Activated T-cell treated with anti-CD3 and anti-CD28 coated beads, Interleukin-2, amount 50 U/mL, for 72 hours (primary cell): Measurements from ENCODE around the gene RPL22. TPM values are rescaled to one million over a fixed set of nuclear protein-coding genes. Genes with fewer than 3 reads are reported as not detected.

Experiments used
- ATAC-seq, 2 donors: fragments of 150-1000 bp; cut with Tn5 transposase; replicated peaks in 1 of 2; 2 replicates each; pipeline ENCODE4 v1.10.0; 2021; ENCODE audit warnings: moderate library complexity in 2 of 2, mild to moderate bottlenecking in 1 of 2
- DNase-seq, 2 donors: peaks; one replicate each; pipeline ENCODE4 v3.0.0; 2021 to 2022; ENCODE audit warnings: mixed read lengths in 1 of 2
- H3K27ac Mint-ChIP-seq: one replicate; pipeline ENCODE4 v1.8.0; 2022; ENCODE audit warnings: mild to moderate bottlenecking, moderate library complexity, mixed read lengths
- H3K27me3 Mint-ChIP-seq: one replicate; pipeline ENCODE4 v1.8.0; 2022; ENCODE audit warnings: low read depth, mixed read lengths
- H3K36me3 Mint-ChIP-seq, 2 donors: one replicate each; pipeline ENCODE4 v1.8.0; 2022; ENCODE audit warnings: mixed read lengths in 2 of 2, mild to moderate bottlenecking in 1 of 2; ENCODE audit not compliant: insufficient read depth in 2 of 2
- H3K4me1 Mint-ChIP-seq: one replicate; pipeline ENCODE4 v1.8.0; 2022; ENCODE audit warnings: low read depth, mixed read lengths
- H3K4me3 Mint-ChIP-seq, 2 donors: one replicate each; pipeline ENCODE4 v1.8.0; 2022; ENCODE audit warnings: mild to moderate bottlenecking in 2 of 2, mixed read lengths in 2 of 2, moderate library complexity in 2 of 2
- H3K9me3 Mint-ChIP-seq, 2 donors: one replicate each; pipeline ENCODE4 v1.8.0; 2022; ENCODE audit warnings: mixed read lengths in 2 of 2
- total RNA-seq, 2 donors: library from RNA; stranded (reverse); gene quantifications; one replicate each; pipeline ENCODE4 v1.2.3, GENCODE V29; 2022

Gene RPL22
- total RNA-seq, 2 donors from 2014 or later, result 507 to 537 TPM

DNA sequence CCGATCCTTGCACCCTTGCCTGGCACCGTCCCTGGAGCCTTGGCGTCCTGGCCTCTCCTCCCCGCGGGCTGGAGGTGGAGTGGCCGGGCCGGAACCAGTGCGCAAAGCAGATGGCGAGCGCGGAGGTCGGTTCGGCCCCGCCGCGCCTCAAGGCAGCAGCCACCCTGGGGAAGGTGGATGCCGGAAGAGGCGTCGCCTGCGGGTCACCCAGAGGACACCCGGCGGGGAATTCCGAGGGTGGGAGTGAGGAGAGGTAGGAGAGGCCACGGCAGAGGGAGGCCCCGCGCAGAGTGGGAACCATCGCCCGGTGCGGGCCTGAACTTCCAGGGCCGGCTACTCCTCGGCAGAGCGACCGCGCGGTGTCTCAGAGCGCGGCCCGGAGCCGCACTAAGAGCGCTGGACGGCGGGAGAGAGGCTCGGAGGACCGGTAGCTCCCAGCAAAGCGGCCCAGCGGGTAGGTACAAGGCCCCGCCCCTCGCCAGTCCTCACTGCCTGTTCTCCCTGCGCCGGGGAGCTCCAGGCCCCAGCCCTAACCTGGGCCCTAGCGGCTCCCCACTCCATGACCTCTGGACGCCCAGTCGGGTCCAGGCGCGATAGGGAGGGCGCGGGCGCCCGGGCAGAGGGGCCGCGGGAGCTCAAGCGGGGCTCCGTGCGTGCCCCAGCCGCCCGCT, 6.6 kb upstream of the RPL22 start, which contains the start of gene RNF207:
TSS of gene RNF207 (plus strand) at position 271 of the 671 bp plus-strand sequence. CDS start 417 bp downstream, outside the sequence.
- Mint-ChIP-seq H3K27ac (no peak within 1 kb of the TSS), H3K4me1 (peaks cover 5% of the 10 kb centered on the region), H3K4me3 (peak within 1 kb of the TSS; percentile 83 to 84)

DNA sequence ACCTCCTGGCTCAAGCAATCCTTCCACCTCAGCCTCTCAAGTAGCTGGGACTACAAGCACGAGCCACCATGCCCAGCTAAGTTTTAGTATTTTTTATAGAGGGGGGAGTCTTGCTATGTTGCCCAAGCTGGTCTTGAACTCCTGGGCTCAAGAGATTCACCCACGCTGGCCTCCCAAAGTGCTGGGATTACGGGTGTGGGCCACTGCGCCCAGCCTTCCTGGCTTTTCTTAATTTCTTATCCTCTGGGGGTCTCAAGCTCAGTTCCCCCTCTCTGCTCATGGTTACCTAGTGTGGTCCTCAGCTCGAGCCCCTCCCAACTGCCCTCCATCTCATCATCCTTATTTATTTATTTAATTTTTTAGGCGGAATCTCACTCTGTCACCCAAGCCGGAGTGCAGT, 2.9 kb upstream of the RPL22 start:
- H3K4me3 Mint-ChIP-seq, result no peak overlapping the region
- ATAC-seq, result no peak
- H3K4me1 Mint-ChIP-seq, result peaks cover 31% of the 10 kb centered on the region
- no peak for DNase-seq
- peaks cover 0 to 2% of the 10 kb centered on the region in 2 donors for H3K9me3 Mint-ChIP-seq
- H3K27ac Mint-ChIP-seq, result no peak overlapping the region
- H3K27me3 Mint-ChIP-seq, result no peaks in the 10 kb centered on the region
- peaks cover 6 to 14% of the 10 kb centered on the region in 2 donors for H3K36me3 Mint-ChIP-seq

More for the DNA sequence above, 6.6 kb upstream of the RPL22 start, which contains the start of gene RNF207:
- ATAC-seq, result peak; percentile 75 to 85
- Mint-ChIP-seq H3K27me3 (peaks cover 4% of the 10 kb centered on the region), H3K36me3 (no peaks in the 10 kb centered on the region), H3K9me3 (no peaks in the 10 kb centered on the region)
- DNase-seq, result peak; percentile 72 to 81

- H3K27me3 Mint-ChIP-seq, result no peaks in the 10 kb centered on the region
- ATAC-seq, result no peak
- peak overlapping the region; percentile 98 for H3K27ac Mint-ChIP-seq
- H3K36me3 Mint-ChIP-seq, result peaks cover 11 to 25% of the 10 kb centered on the region in 2 donors
- peaks cover 0 to 2% of the 10 kb centered on the region in 2 donors for H3K9me3 Mint-ChIP-seq
- peaks cover 46% of the 10 kb centered on the region for H3K4me1 Mint-ChIP-seq
- no peak for DNase-seq
- peak overlapping the region; percentile 95 to 98 for H3K4me3 Mint-ChIP-seq
These were observed 904 bp upstream of the RPL22 start for GRCh38 chr1:6200188-6200809.

- Mint-ChIP-seq H3K9me3 (peaks cover 0 to 2% of the 10 kb centered on the region in 2 donors), H3K27me3 (no peaks in the 10 kb centered on the region), H3K4me1 (peaks cover 55% of the 10 kb centered on the region), H3K4me3 (peak overlapping the region; percentile 95 to 98), H3K36me3 (peaks cover 11 to 30% of the 10 kb centered on the region in 2 donors), H3K27ac (peak overlapping the region; percentile 92)
- DNase-seq (peak; percentile 38 to 39), ATAC-seq (peak; percentile 5 to 19)
These were observed 623 bp downstream of the RPL22 start for GRCh38 chr1:6198646-6199297.

- H3K27ac Mint-ChIP-seq, result peak overlapping the region; percentile 92
- H3K36me3 Mint-ChIP-seq, result peaks cover 13 to 32% of the 10 kb centered on the region in 2 donors
- peaks cover 0 to 2% of the 10 kb centered on the region in 2 donors for H3K9me3 Mint-ChIP-seq
- H3K27me3 Mint-ChIP-seq, result no peaks in the 10 kb centered on the region
- ATAC-seq, result no peak
- peaks cover 57% of the 10 kb centered on the region for H3K4me1 Mint-ChIP-seq
- peak overlapping the region; percentile 95 to 98 for H3K4me3 Mint-ChIP-seq
- DNase-seq, result no peak
These were observed 1.5 kb downstream of the RPL22 start for GRCh38 chr1:6197746-6198427.

DNA sequence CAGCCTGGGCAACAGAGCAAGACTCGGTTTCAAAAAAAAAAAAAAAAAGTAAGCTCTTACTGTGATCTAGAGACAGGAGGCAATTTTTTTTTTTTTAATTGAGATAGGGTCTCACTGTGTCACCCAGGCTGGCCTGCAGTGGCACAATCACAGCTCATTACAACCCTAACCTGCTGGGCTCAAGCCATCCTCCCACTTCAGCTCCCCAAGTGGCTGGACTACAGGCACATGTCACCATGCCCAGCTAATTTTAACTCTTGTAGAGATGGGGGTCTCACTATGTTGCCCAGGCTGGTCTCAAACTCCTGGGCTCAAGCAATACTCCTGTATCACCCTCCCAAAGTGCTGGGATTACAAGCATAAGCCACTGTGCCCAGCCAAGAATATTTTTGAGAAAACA, 7.4 kb downstream of the RPL22 start:
- Mint-ChIP-seq H3K4me1 (peaks cover 52% of the 10 kb centered on the region), H3K9me3 (no peaks in the 10 kb centered on the region), H3K27me3 (no peaks in the 10 kb centered on the region), H3K27ac (no peak overlapping the region), H3K4me3 (no peak overlapping the region), H3K36me3 (peaks cover 12 to 34% of the 10 kb centered on the region in 2 donors)
- DNase-seq (no peak), ATAC-seq (no peak)

DNA sequence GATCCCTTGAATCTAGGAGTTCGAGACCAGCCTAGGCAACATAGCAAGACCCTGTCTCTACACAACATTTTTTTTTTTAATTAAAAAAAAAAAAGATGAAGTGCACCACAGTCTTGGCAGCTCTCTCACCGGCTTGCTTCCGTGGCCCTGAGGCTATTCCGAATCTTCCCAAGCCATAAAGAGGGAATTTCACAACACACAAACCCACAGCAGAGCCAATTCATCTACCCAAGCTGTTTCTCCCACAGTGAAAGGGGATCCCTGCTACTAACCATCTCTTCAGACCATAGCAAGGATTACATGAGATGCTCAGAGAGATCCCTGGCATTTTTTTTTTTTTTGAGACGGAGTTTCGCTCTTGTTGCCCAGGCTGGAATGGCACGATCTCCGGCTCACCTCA, 10.9 kb downstream of the RPL22 start:
- Mint-ChIP-seq H3K27ac (no peak overlapping the region), H3K4me1 (peaks cover 53% of the 10 kb centered on the region), H3K4me3 (no peak overlapping the region), H3K36me3 (peaks cover 6 to 31% of the 10 kb centered on the region in 2 donors), H3K9me3 (no peaks in the 10 kb centered on the region), H3K27me3 (no peaks in the 10 kb centered on the region)
- no peak for DNase-seq
- no peak for ATAC-seq

GRCh38 chr1:6185635-6186382, 13.6 kb downstream of the RPL22 start:
- Mint-ChIP-seq H3K27ac (peak overlapping the region; percentile 73), H3K4me3 (peak overlapping the region in 1 of 2 donors; percentile 45), H3K36me3 (peaks cover 3 to 22% of the 10 kb centered on the region in 2 donors), H3K27me3 (peaks cover 14% of the 10 kb centered on the region), H3K9me3 (no peaks in the 10 kb centered on the region), H3K4me1 (peaks cover 59% of the 10 kb centered on the region)
- DNase-seq, result peak in 1 of 2 donors; percentile 29
- ATAC-seq, result peak in 1 of 2 donors; percentile 38

GRCh38 chr1:6185151-6185550, 14.2 kb downstream of the RPL22 start:
- H3K27me3 Mint-ChIP-seq, result peaks cover 17% of the 10 kb centered on the region
- H3K4me3 Mint-ChIP-seq, result no peak overlapping the region
- no peak for ATAC-seq
- H3K27ac Mint-ChIP-seq, result no peak overlapping the region
- H3K4me1 Mint-ChIP-seq, result peaks cover 61% of the 10 kb centered on the region
- no peaks in the 10 kb centered on the region for H3K9me3 Mint-ChIP-seq
- H3K36me3 Mint-ChIP-seq, result peaks cover 3 to 22% of the 10 kb centered on the region in 2 donors
- no peak for DNase-seq

DNA sequence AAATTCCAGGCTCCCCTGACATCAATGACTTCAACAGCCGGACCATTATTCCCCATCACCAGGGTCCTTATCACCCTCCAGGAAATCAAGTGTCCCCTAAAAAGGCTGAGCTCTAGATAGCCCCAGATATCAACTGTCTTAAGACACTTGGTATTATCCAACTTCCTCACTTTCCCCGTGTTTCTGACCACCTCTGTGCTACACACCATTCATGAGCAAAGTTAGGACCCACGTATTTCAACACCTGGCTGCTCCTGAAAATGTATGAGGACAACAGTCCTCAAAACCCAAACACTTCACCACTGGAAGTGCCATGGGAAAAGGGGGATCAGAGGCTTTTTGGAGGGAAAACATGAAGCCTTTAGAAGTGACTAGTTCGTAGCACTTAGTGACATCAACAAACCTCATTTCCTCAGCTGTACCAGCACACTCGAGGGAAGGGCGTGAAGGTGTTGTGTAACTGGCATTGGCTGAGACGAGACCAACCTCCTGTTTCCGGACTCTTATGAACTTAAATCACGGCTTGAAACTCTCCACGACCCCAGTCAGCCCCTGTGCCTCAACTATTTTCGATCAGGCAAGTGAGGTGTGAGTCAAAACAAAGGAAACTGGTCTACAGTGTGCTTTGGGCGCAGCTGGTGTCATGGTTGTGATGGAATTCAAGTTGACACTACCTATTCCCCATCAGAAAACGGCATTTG, 15.2 kb downstream of the RPL22 start:
- DNase-seq, result no peak
- H3K4me1 Mint-ChIP-seq, result peaks cover 53% of the 10 kb centered on the region
- H3K4me3 Mint-ChIP-seq, result no peak overlapping the region
- peaks cover 3 to 19% of the 10 kb centered on the region in 2 donors for H3K36me3 Mint-ChIP-seq
- ATAC-seq, result no peak
- H3K27me3 Mint-ChIP-seq, result peaks cover 17% of the 10 kb centered on the region
- no peaks in the 10 kb centered on the region for H3K9me3 Mint-ChIP-seq
- no peak overlapping the region for H3K27ac Mint-ChIP-seq

DNA sequence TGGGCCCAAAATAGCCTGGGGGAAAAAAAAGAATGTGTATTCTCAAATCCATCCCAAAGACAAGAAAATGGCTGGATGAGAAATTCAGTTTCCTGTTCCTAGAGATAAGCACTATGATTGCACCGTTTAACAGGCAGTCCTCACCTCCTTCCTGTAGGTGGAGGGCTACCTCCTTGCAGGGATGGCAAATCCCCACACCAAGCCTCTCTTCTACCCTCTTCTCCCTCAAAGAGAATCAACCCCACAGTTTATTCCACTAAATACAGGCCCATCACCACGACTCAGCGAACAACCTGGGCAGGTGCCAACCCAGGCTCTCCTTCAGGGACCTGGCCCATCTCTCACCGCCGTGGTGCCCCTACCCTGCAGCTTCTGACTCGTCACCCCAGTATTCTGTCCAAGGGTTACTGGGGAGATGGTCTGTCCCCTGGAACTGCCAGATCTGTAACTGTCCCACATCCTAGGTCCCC, 15.8 kb downstream of the RPL22 start:
- Mint-ChIP-seq H3K27me3 (peaks cover 23% of the 10 kb centered on the region), H3K4me1 (peaks cover 51% of the 10 kb centered on the region), H3K27ac (no peak overlapping the region), H3K9me3 (no peaks in the 10 kb centered on the region), H3K36me3 (peaks cover 0 to 14% of the 10 kb centered on the region in 2 donors), H3K4me3 (no peak overlapping the region)
- DNase-seq (no peak), ATAC-seq (peak in 1 of 2 donors; percentile 19)
